HepG2 (cell line): ENCODE results near the gene DHX58.

Experiments used
- BCLAF1 ChIP-seq: fragments of 450-650 bp; IDR thresholded peaks from 2 replicates; pipeline ENCODE4 v1.6.1; 2017; ENCODE audit warnings: mild to moderate bottlenecking
- BHLHE40 ChIP-seq: IDR thresholded peaks from 2 replicates; pipeline ENCODE4 v1.6.1; 2011; ENCODE audit warnings: low read length, improper control_type of control experiment
- CTCF ChIP-seq: sonication (generic); formaldehyde crosslinking; IDR thresholded peaks from 2 replicates; pipeline ENCODE4 v1.5.0; 2020; ENCODE audit warnings: mild to moderate bottlenecking, missing genetic modification reagents, moderate library complexity
- EZH2 ChIP-seq: conservative IDR thresholded peaks from 2 replicates; pipeline ENCODE4 v1.6.1; 2012; ENCODE audit warnings: mild to moderate bottlenecking, low read depth, low read length, moderate library complexity
- FOSL2 ChIP-seq: sonication (generic); formaldehyde crosslinking; IDR thresholded peaks from 2 replicates; pipeline ENCODE4 v1.4.0; 2020; ENCODE audit warnings: missing genetic modification reagents
- JUND ChIP-seq: sonication (generic); formaldehyde crosslinking; IDR thresholded peaks from 2 replicates; pipeline ENCODE4 v1.8.0; 2022; ENCODE audit warnings: mild to moderate bottlenecking, missing genetic modification reagents
- NRL ChIP-seq: sonication (generic); formaldehyde crosslinking; IDR thresholded peaks from 2 replicates; pipeline ENCODE4 v1.5.0; 2020; ENCODE audit warnings: missing genetic modification reagents, mild to moderate bottlenecking, moderate library complexity, borderline replicate concordance
- POLR2A ChIP-seq, 2 experiments: IDR thresholded peaks; 2 replicates each; pipeline ENCODE4 v1.6.1; 2011; ENCODE audit warnings: low read depth in 2 of 2, low read length in 2 of 2, mild to moderate bottlenecking in 1 of 2, moderate library complexity in 1 of 2; ENCODE audit not compliant: insufficient read depth in 1 of 2
- POLR2AphosphoS5 ChIP-seq: IDR thresholded peaks from 2 replicates; pipeline ENCODE4 v1.6.1; 2012; ENCODE audit warnings: low read depth, low read length
- SP1 ChIP-seq, 2 experiments: fragments of 450-650 bp in 1 of 2; sonication (generic) in 1 of 2; formaldehyde crosslinking in 1 of 2; IDR thresholded peaks; 2 replicates each; pipeline versions ENCODE4 v1.4.0 to v1.6.1; 2016 to 2020; ENCODE audit warnings: missing genetic modification reagents in 1 of 2
- YY1 ChIP-seq: IDR thresholded peaks from 2 replicates; pipeline ENCODE4 v1.6.1; 2011; ENCODE audit warnings: low read length, low read depth, moderate library complexity, mild to moderate bottlenecking; ENCODE audit not compliant: insufficient read depth, insufficient replicate concordance
- ZBTB42 ChIP-seq: sonication (generic); formaldehyde crosslinking; IDR thresholded peaks from 2 replicates; pipeline ENCODE4 v1.5.0; 2020; ENCODE audit warnings: mild to moderate bottlenecking, missing genetic modification reagents
- ZHX1 ChIP-seq: sonication (generic); formaldehyde crosslinking; IDR thresholded peaks from 2 replicates; pipeline ENCODE4 v1.8.1; 2022; ENCODE audit warnings: low read depth, mild to moderate bottlenecking, missing genetic modification reagents
- ZNF407 ChIP-seq: sonication (generic); formaldehyde crosslinking; IDR thresholded peaks from one replicate; pipeline ENCODE4 v1.5.1; 2020; ENCODE audit warnings: mild to moderate bottlenecking, missing genetic modification reagents; ENCODE audit errors: not compliant biosample characterization

- TF ChIP-seq YY1 (no peak), CTCF (CRISPR knock-in tag) (peak; percentile 39), EZH2 (no peak), BCLAF1 (no peak), ZNF407 (CRISPR knock-in tag) (no peak), SP1 (IDR thresholded peaks at IDR 0.05) (no peak), SP1 (CRISPR knock-in tag; IDR thresholded peaks at IDR 0.05) (no peak), POLR2A (IDR thresholded peaks at IDR 0.05; ENCODE audit: insufficient read depth in 1 of 2, low read depth in 2 of 2, low read length in 2 of 2) (no peak), BHLHE40 (no peak), ZHX1 (CRISPR knock-in tag) (no peak), ZBTB42 (CRISPR knock-in tag) (no peak), NRL (no peak), FOSL2 (no peak), POLR2AphosphoS5 (no peak), JUND (CRISPR knock-in tag) (no peak)
Measured at GRCh38 chr17:42098730-42099399, 13.6 kb downstream of the DHX58 start.
